GM21381 (cell line): ENCODE results near the gene GRID1.

ENCODE experiments used
- ATAC-seq: cut with Tn5 transposase; IDR thresholded peaks from one replicate; pipeline ENCODE4 v1.9.1; 2021; ENCODE audit warnings: mild to moderate bottlenecking, moderate library complexity; ENCODE audit not compliant: unreplicated experiment

GRID1 gene

DNA sequence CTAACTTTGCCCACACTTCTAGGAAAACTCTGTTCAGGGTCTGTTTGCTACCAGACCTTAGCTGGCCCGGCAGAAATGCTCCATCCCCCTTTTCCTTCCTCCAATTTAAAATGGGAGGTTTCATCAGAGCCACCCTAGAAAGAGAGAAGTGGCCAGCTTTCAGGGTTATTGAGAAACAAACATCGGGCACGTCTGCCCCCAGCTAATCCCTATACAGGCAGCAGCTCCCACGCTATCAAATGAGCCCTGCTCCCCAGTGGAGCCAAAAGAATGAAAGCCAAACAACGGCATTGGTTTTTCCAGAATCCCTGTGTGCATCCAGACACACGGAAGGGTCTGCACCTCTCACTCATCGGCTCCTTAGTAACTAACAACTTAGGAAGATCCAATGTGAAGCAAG is 132.5 kb downstream of the GRID1 start:
- ATAC-seq = no peak

GRCh38 chr10:86233131-86233530 is 133.5 kb downstream of the GRID1 start:
- no peak for ATAC-seq

GRCh38 chr10:86232644-86233043 is 134.0 kb downstream of the GRID1 start:
- ATAC-seq = no peak

- no peak for ATAC-seq
Observed at GRCh38 chr10:86231796-86232560, 134.6 kb downstream of the GRID1 start.

- ATAC-seq = no peak
Observed at GRCh38 chr10:86230557-86231180, 135.9 kb downstream of the GRID1 start.

DNA sequence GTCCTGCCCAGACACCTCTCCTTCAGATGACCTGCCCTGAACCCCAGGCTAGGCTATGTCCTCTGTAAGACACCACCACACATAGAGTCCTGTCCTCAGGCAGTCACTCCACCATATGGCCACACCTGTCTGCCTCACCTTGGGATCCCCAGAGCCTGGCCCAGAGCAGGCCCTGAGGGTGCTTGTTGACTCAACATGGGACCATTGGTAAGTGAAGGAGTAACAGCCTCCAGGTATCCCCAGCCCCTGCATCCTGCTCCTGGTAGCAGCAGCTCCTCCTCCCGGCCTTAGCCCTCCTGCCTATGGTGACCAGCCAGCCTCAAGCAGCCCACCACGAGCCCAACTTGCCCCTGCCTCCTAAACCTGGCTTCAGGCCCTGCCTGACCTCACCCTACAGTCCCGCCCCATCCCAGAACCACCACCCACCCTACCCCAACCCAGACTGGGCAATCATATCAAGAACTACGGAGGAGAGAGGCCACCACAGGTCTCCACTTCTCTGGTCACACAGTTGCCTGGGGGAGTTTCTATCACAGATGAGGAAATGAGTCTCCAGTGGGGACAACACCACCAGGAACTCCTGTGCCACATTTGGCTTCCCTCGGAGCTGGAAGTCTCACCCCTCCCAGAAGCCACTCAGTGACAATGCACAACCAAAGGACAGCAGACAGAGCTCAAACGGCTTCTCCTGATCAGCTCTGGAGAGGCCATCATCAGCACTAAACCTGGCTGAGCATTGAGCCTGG is 136.6 kb downstream of the GRID1 start:
- no peak for ATAC-seq

DNA sequence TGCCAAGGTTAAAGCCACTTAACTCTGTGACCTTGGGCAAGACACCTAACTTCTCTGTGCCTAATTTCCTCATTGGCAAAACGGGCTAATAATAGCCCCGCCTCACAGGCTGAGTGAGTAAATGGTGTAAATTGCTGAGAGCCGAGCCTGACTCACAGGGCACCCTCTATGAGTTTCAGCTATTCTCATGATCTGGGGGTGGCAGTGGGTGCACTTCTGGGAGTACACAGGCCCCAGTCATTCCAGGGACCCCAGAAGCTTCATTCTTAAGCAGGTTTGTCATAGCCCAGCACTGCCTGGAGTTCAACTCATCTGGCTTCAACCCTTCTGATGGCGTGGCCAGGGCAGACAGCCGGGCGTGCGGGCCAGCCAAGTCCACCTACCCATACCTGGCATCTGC is 137.2 kb downstream of the GRID1 start:
- no peak for ATAC-seq

- no peak for ATAC-seq
Observed at GRCh38 chr10:86227501-86228258, 138.9 kb downstream of the GRID1 start.

GRCh38 chr10:86226781-86227201 is 139.8 kb downstream of the GRID1 start:
- no peak for ATAC-seq

DNA sequence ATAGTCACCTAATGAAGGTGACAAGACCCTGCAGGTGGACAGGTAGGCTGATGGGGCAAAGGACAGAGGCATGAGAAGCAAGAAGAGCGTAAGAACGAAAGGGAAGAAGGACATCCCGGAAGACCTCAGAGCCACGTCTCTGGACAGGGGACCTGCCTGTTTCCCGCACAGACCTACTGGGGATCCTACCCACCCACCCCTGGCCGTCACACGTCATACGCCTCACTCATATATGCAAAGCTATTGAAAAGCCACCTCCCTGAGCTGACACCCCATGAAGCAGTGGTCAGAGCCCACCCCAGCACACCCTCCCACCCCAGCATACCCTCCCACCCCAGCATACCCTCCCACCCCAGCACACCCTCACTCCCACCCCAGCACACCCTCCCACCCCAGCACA is 140.6 kb downstream of the GRID1 start:
- ATAC-seq = no peak

- ATAC-seq = no peak
Observed at GRCh38 chr10:86225103-86225782, 141.4 kb downstream of the GRID1 start.

GRCh38 chr10:86224354-86225102 is 142.1 kb downstream of the GRID1 start:
- no peak for ATAC-seq

GRCh38 chr10:86223256-86223655 is 143.3 kb downstream of the GRID1 start:
- ATAC-seq = no peak

DNA sequence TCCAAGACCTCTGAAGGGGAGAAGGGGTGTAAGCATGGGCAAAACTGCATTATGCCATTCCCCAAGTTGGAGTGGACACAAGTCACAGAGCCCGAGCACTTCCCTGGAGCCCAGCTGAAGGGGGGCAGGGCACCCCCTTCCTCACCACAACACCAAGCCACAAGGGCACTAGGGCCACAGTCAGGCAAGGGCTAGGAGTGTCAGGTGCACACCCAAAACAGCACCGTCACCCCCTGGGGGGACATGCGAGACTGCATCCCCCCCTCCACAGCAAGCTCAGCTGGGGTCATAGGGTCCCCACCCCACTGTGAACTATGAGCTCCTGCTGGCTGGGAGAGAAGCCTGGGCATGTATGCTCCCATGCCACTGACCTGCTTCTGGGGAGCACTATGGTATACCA is 143.9 kb downstream of the GRID1 start:
- no peak for ATAC-seq

- ATAC-seq = no peak
Observed at GRCh38 chr10:86222336-86222650, 144.3 kb downstream of the GRID1 start.

DNA sequence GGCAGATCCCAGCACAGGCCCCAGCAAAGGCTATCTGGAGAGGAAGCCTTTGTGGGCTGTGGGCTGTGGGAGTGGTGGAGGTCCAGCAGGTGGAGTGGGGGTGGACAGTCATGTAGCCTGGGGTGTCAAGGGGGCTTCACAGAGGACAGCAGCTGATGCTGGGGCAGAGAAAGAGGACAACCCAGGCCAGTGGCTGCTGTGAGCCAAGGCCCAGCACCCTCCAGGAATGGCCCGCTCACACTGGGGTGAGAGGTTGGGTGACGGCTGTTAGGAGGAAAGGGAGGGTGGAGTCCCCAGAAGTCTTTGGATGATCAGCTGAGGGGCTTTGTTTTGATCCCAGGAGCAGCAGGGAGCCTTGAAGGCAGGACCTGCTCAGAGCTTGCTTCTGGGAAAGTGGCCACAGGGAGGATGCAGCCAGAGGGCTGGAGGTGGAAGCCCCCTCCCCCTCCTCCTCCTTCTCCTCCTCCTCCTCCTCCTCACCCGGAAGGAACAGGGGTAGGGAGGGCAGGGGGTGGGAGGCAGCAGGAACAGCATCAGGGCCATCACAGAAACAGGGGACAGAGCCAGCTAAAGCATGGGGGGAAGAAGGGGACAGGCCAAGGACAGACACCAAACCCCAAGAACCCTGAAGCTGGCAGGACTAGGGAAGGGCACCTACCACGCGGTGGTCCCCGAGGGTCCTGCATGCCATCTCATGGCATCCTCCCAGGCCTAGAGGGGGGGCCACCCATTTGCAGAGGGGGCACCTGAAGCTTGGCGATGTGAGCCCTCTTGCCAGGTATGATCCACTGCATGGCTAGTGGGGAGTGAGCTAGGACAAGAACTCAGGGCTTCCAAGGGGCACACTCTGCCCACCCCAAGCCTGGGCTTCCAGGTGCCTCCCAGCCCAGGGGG is 144.9 kb downstream of the GRID1 start:
- no peak for ATAC-seq

DNA sequence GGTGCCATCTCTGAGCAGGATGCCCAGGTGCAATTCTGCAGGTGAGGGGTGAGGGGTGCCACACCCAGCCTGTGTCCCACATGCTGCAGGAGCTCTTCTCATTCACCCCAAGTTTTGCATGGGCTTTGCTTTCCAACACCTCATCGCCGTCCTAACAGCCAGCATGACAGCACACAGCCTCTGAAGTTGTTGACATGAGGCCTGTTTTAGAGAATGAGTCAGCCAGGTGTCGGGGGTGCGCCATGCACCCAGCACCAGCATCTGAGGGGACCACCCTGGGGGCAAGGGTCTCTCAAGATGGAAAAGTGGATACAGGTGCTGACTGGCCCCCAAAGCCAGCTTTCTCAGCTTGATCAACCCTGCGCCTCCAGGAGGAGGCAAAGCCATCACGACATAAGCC is 146.0 kb downstream of the GRID1 start:
- no peak for ATAC-seq

- no peak for ATAC-seq
Observed at GRCh38 chr10:86219271-86219670, 147.3 kb downstream of the GRID1 start.

DNA sequence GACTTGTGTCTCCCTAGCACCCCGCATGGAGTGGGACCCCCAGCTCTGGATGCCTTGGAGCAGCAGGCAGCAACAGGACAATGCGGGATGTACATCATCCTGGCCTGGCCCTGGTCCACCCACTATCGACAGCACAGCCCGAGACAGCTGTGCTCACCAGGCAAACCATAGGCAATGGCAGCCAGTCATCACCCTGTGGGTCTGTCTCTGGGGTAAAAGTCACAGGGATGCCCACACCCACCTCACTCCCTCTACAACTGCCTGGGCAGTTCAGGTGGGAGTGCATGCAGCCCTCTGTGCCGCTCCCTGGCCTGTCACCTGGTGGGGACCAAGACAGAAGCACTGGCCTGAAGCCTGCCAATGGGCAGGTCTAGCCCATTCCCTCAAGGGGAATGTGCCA is 147.8 kb downstream of the GRID1 start:
- no peak for ATAC-seq
